NT2/D1 (cell line): ENCODE measurements around the gene IL1RAP.
"Not testable (repeated sequence)": the region's sequence is repeated elsewhere in the genome, so short reads cannot be mapped to it uniquely, and the experiment has no call there.

ENCODE experiments used
- SUZ12 ChIP-seq: IDR thresholded peaks from 2 replicates; pipeline ENCODE4 v1.6.1; 2011; ENCODE audit not compliant: insufficient read length, insufficient read depth; ENCODE audit errors: extremely low read depth
- YY1 ChIP-seq: IDR thresholded peaks from 2 replicates; pipeline ENCODE4 v1.6.1; 2011; ENCODE audit not compliant: insufficient read length, insufficient read depth
- ZNF274 ChIP-seq: IDR thresholded peaks from 2 replicates; pipeline ENCODE4 v1.6.1; 2011; ENCODE audit warnings: mild to moderate bottlenecking, low read depth, low read length

DNA sequence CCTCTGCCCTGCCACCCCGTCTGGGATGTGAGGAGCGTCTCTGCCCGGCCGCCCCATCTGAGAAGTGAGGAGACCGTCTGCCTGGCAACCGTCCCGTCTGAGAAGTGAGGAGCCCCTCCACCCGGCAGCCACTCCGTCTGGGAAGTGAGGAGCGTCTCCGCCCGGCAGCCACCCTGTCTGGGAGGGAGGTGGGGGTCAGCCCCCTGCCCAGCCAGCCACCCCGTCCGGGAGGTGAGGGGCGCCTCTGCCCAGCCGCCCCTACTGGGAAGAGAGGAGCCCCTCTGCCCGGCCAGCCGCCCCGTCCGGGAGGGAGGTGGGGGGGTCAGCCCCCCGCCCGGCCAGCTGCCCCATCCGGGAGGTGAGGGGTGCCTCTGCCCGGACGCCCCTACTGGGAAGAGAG is 40.6 kb upstream of the IL1RAP start:
- not testable (repeated sequence) for TF ChIP-seq ZNF274, SUZ12, YY1
